MM.1S (cell line): ENCODE data around the gene GLT8D2.
A peak's percentile ranks its signal among the peaks of the same experiment; 100 is the strongest.

Source experiments
- DNase-seq: peaks from one replicate; pipeline ENCODE4 v3.0.0-alpha.2; 2015
- H2AFZ ChIP-seq: fragments of 300-600 bp; sonication (generic); 2 replicates; pipeline ENCODE4 v1.6.0; 2016; ENCODE audit warnings: antibody characterized with exemption, low read length
- H3F3A ChIP-seq: fragments of 300-600 bp; sonication (generic); 2 replicates; pipeline ENCODE4 v1.6.1; 2016; ENCODE audit warnings: mild to moderate bottlenecking, antibody characterized with exemption, low read length, moderate library complexity, mixed read lengths; ENCODE audit not compliant: insufficient read depth
- H3K27ac ChIP-seq: fragments of 300-600 bp; sonication (generic); 2 replicates; pipeline ENCODE4 v1.5.1; 2016; ENCODE audit warnings: mild to moderate bottlenecking, low read length
- H3K27me3 ChIP-seq: fragments of 300-600 bp; sonication (generic); replicated peaks from 2 replicates; pipeline ENCODE4 v1.6.0; 2016; ENCODE audit warnings: low read length; ENCODE audit not compliant: insufficient read depth
- H3K36me3 ChIP-seq: fragments of 300-600 bp; sonication (generic); replicated peaks from 2 replicates; pipeline ENCODE4 v1.6.1; 2016; ENCODE audit warnings: mild to moderate bottlenecking, low read length, mixed read lengths; ENCODE audit not compliant: insufficient read depth
- H3K4me1 ChIP-seq: fragments of 300-600 bp; sonication (generic); 2 replicates; pipeline ENCODE4 v1.6.1; 2016; ENCODE audit warnings: low read length, mixed read lengths
- H3K4me2 ChIP-seq: fragments of 300-600 bp; sonication (generic); 2 replicates; pipeline ENCODE4 v1.6.0; 2016; ENCODE audit warnings: low read depth, low read length
- H3K4me3 ChIP-seq: fragments of 300-600 bp; sonication (generic); 2 replicates; pipeline ENCODE4 v1.5.1; 2016; ENCODE audit warnings: low read length, mixed read lengths
- H3K79me2 ChIP-seq: fragments of 300-600 bp; sonication (generic); 2 replicates; pipeline ENCODE4 v1.6.1; 2016; ENCODE audit warnings: mixed run types, low read length, mixed read lengths
- H3K9ac ChIP-seq: fragments of 300-600 bp; sonication (generic); 2 replicates; pipeline ENCODE4 v1.6.1; 2016; ENCODE audit warnings: low read length, mixed read lengths
- H3K9me2 ChIP-seq: fragments of 300-600 bp; sonication (generic); replicated peaks from 2 replicates; pipeline ENCODE4 v1.6.1; 2016; ENCODE audit warnings: mild to moderate bottlenecking, low read length, mixed read lengths; ENCODE audit not compliant: insufficient read depth
- H3K9me3 ChIP-seq: fragments of 300-600 bp; sonication (generic); replicated peaks from 2 replicates; pipeline ENCODE4 v1.6.1; 2016; ENCODE audit warnings: mild to moderate bottlenecking, low read length, mixed read lengths; ENCODE audit not compliant: insufficient read depth
- H4K20me1 ChIP-seq: fragments of 300-600 bp; sonication (generic); 2 replicates; pipeline ENCODE4 v1.6.1; 2016; ENCODE audit warnings: mild to moderate bottlenecking, low read length, moderate library complexity, mixed read lengths; ENCODE audit not compliant: insufficient read depth
- CTCF ChIP-seq: fragments of 300-600 bp; sonication (generic); IDR thresholded peaks from 2 replicates; pipeline ENCODE4 v1.5.1; 2016; ENCODE audit warnings: antibody characterized with exemption, low read length, mixed read lengths
- EZH2 ChIP-seq: fragments of 300-600 bp; sonication (generic); optimal IDR thresholded peaks from 2 replicates; pipeline ENCODE3; 2017; ENCODE audit warnings: low read depth, mild to moderate bottlenecking, antibody characterized with exemption, low read length, mixed read lengths
- EZH2phosphoT487 ChIP-seq: fragments of 300-600 bp; sonication (generic); IDR thresholded peaks from 2 replicates; pipeline ENCODE4 v1.6.1; 2018; ENCODE audit warnings: antibody characterized with exemption, low read length

The GLT8D2 gene, protein sequence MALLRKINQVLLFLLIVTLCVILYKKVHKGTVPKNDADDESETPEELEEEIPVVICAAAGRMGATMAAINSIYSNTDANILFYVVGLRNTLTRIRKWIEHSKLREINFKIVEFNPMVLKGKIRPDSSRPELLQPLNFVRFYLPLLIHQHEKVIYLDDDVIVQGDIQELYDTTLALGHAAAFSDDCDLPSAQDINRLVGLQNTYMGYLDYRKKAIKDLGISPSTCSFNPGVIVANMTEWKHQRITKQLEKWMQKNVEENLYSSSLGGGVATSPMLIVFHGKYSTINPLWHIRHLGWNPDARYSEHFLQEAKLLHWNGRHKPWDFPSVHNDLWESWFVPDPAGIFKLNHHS

DNA sequence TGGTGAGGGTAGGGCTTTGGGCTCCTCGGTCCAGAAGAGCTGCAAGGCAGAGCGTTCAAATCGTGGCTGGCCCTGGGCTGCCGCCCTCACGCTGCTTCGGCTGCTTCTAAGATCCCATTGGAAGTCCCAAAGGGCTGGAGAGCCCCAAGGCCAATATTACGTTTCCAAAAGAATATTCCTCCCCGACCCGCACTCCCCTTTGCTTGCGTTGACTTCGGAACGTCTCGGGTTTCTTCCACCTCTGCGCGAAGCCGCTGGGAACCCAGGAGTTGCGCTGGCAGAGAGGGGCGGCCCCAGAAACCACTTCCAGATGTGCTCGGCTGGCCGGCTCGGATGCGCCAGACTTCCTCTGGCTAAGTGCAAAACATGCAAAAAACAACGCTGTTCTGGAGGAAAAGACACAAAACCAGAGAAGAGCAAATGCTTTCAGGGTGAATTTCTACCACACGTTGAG is at the start of gene GLT8D2:
GLT8D2 (minus strand) TSS at position 285 of the 454 bp plus-strand sequence. CDS start 30,539 bp downstream, outside the sequence.
- no peak for TF ChIP-seq EZH2
- TF ChIP-seq CTCF, result no peak
- TF ChIP-seq EZH2phosphoT487, result no peak
- H4K20me1 ChIP-seq, result no peaks in the 10 kb centered on the region
- H3K79me2 ChIP-seq, result no peaks in the 10 kb centered on the region
- peak within 1 kb of the TSS; percentile 63 for H3K4me2 ChIP-seq
- peak within 1 kb of the TSS; percentile 53 for H2AFZ ChIP-seq
- H3K9ac ChIP-seq, result no peak within 1 kb of the TSS
- no peaks in the 10 kb centered on the region for H3F3A ChIP-seq
- peak within 1 kb of the TSS; percentile 32; the same call in 1 of the 2 replicates for H3K4me3 ChIP-seq
- DNase-seq, result no peak
- H3K36me3 ChIP-seq, result no peaks in the 10 kb centered on the region
- no peaks in the 10 kb centered on the region for H3K27me3 ChIP-seq
- no peak within 1 kb of the TSS for H3K27ac ChIP-seq
- H3K9me2 ChIP-seq, result no peaks in the 10 kb centered on the region
- peaks cover 7% of the 10 kb centered on the region; the same call in 1 of the 2 replicates for H3K4me1 ChIP-seq
- H3K9me3 ChIP-seq, result no peaks in the 10 kb centered on the region

DNA sequence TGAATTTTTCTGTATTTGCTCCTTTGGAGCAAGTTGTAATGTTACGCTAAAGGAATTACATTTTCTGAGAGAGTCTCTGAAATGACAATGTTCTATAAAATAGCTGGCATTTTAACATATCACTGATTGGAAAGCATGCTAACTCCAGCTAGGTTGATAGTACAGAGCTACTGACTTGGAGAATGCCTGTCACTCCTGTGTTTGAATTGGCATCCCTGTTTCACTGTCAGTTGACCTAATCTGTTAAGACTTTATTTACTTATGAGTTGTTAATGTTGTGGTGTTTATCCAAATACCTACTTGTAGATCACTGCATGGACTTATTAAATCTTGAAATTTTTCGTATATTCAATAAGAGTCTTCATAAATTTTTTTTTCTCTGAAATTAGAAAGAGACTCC is 48.0 kb upstream of the GLT8D2 start:
- Histone ChIP-seq H3K9me3 (no peaks in the 10 kb centered on the region), H2AFZ (no peak overlapping the region), H3K36me3 (no peaks in the 10 kb centered on the region; the same call in 1 of the 2 replicates), H3K27me3 (no peaks in the 10 kb centered on the region), H3K79me2 (no peaks in the 10 kb centered on the region), H3K4me3 (no peak overlapping the region), H3K4me2 (no peak overlapping the region), H3K9me2 (no peaks in the 10 kb centered on the region), H3K9ac (no peak overlapping the region), H3K4me1 (no peaks in the 10 kb centered on the region), H3K27ac (no peak overlapping the region), H3F3A (no peaks in the 10 kb centered on the region), H4K20me1 (no peaks in the 10 kb centered on the region)
- no peak for TF ChIP-seq EZH2
- TF ChIP-seq EZH2phosphoT487, result no peak
- no peak for TF ChIP-seq CTCF
- DNase-seq, result no peak

DNA sequence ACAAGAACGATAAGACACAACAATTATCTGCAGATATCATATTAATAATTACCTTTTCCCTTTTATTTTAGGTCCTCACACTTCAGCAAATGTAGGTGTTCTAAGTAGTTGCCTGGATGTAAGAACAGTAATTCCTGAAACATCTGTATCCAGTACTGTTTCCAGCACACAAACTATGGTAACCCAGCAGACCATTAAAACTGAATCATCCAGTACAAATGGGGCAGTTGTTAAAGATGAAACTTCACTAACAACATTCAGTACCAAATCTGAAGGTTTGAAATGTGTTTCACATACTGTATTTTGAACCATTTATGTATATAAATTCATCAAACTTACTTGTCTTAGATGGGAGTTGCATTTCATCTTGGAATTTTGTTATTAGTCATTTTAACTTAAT is 45.3 kb upstream of the GLT8D2 start:
- H3K4me2 ChIP-seq, result no peak overlapping the region
- H4K20me1 ChIP-seq, result no peaks in the 10 kb centered on the region
- H2AFZ ChIP-seq, result no peak overlapping the region
- no peak overlapping the region for H3K27ac ChIP-seq
- no peaks in the 10 kb centered on the region for H3K9me2 ChIP-seq
- no peaks in the 10 kb centered on the region for H3K79me2 ChIP-seq
- no peak overlapping the region for H3K4me3 ChIP-seq
- TF ChIP-seq EZH2 (no peak), EZH2phosphoT487 (no peak)
- H3K4me1 ChIP-seq, result no peaks in the 10 kb centered on the region
- H3K27me3 ChIP-seq, result no peaks in the 10 kb centered on the region
- no peak for DNase-seq
- H3K36me3 ChIP-seq, result no peaks in the 10 kb centered on the region
- no peaks in the 10 kb centered on the region for H3F3A ChIP-seq
- no peak overlapping the region for H3K9ac ChIP-seq
- H3K9me3 ChIP-seq, result no peaks in the 10 kb centered on the region

DNA sequence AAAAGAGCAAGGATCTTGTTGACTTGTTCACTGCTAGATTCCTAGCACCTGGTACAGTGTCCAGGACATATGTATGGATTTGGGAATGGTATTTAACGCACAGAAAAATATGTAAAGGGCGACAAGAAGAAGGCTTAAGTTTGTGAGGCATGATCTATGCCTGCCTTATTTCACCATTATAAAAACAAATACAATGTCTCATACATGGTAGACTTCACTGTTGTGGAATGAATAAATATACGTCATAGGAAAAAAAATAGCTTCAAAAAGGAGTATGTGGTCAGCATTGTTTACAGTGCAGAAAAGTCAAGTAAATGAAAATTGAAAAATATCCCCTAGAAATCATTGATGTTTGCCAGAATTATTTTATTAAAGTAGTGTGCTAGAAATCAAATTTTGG is 44.3 kb upstream of the GLT8D2 start:
- Histone ChIP-seq H3K9me2 (no peaks in the 10 kb centered on the region), H3K27me3 (no peaks in the 10 kb centered on the region), H3F3A (no peaks in the 10 kb centered on the region), H3K4me1 (no peaks in the 10 kb centered on the region), H3K79me2 (no peaks in the 10 kb centered on the region), H3K9ac (no peak overlapping the region), H3K27ac (no peak overlapping the region), H3K4me2 (no peak overlapping the region), H4K20me1 (no peaks in the 10 kb centered on the region), H3K9me3 (no peaks in the 10 kb centered on the region), H2AFZ (no peak overlapping the region), H3K36me3 (no peaks in the 10 kb centered on the region), H3K4me3 (no peak overlapping the region)
- no peak for DNase-seq
- TF ChIP-seq EZH2phosphoT487 (no peak), CTCF (no peak), EZH2 (no peak)
